Central memory CD4-positive, alpha-beta T cell (primary cell): ENCODE results near the gene KIRREL1.

ENCODE experiments used
- DNase-seq: peaks from one replicate; pipeline ENCODE4 v3.0.0; 2022

KIRREL1 gene

DNA sequence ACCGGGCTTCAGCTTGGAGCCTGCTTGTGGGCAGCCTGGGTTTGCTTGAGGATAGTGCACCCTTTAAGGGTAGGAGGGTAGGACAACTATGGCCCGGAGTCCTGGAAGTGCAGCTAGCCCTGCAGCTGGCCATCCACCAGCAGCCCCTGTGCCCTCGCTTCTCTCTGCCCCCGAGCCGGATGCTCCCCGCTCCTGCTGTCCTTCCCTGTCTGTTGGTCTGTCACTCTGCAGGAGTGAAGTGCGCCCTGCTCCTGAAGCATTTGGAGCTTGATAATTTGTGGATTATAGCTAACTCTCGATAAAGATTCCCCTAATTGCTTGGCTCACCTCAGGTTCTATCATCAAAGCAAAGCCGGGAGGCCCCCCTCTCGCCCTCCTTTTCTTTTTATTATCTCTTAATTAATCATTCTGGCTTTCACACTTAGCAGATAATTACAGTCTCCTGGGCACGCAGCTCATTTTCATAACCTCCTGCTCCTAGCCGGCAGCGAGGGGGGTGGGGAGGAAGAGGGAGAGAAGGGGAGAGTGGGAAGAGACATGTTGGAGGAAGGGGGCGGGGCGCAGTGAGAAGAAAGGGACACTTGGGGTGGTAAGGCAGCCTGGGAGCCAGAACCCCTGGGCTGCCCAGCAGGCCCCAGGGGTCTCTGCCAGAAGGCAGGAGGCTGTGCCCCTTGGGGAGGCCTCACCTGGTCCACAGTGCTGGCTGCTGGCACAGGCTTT lies 14.4 kb downstream of the KIRREL1 start:
- no peak for DNase-seq

DNA sequence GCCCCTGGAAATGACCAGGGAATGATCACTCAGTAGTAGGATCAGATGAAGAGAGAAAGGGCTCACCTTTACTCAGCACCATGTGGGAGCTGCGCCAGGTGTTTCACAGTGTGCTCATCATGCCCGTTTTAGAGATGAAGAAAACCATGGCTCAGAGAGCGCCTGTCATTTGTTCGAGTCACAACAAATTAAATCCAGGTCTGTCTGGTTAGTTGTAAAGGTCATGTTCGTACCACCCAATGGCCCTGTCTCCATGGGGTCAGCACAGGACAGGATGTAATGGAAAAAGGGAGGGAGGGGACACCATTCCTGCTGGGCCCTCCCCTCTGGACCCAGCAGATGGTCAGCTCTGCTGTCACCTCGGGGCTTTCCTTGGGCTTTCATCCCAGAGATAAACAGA lies 15.2 kb downstream of the KIRREL1 start:
- no peak for DNase-seq

GRCh38 chr1:158011714-158012113 lies 18.3 kb downstream of the KIRREL1 start:
- no peak for DNase-seq

- DNase-seq, result no peak
Observed at GRCh38 chr1:158013840-158014730, 20.6 kb downstream of the KIRREL1 start.

GRCh38 chr1:158014731-158015320 lies 21.4 kb downstream of the KIRREL1 start:
- DNase-seq, result no peak

- DNase-seq, result no peak
Observed at GRCh38 chr1:158016651-158017335, 23.3 kb downstream of the KIRREL1 start.

GRCh38 chr1:158017800-158018595 lies 24.6 kb downstream of the KIRREL1 start:
- no peak for DNase-seq

DNA sequence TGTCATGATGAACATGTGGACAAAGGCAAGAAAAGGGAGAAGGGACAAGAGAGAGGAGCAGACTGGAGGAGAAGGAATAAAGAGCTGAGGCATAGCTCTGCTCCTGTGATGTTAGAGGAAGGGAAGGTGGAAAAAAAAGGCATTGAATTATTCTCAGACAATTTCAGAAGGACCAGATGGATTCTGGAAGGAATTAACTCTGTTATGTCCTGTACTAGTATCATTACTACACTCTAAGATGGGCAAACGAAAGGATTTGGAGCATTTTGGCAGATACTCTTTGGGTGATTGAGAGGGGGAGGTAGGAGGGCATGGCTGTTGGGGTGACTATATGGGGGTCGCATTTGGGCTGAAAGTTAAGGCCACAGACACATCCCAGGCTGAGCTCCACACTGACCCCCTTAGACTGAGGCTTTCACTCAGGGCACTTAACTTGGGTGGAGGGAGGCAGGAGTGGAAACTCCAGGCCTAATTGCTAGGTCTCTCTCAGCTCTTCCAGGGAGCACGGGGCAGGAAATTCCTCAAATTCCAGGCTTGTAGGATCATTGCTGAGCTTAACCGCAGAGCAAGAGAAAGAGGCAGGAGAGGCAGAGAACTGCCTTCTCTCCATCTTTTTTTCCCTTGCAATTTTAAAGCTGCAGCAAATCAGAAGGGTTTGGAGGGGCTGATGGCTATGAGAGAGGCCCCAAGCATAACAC lies 25.9 kb downstream of the KIRREL1 start:
- no peak for DNase-seq

GRCh38 chr1:158020259-158020885 lies 26.9 kb downstream of the KIRREL1 start:
- DNase-seq, result no peak

- no peak for DNase-seq
Observed at GRCh38 chr1:158020886-158021620, 27.6 kb downstream of the KIRREL1 start.

DNA sequence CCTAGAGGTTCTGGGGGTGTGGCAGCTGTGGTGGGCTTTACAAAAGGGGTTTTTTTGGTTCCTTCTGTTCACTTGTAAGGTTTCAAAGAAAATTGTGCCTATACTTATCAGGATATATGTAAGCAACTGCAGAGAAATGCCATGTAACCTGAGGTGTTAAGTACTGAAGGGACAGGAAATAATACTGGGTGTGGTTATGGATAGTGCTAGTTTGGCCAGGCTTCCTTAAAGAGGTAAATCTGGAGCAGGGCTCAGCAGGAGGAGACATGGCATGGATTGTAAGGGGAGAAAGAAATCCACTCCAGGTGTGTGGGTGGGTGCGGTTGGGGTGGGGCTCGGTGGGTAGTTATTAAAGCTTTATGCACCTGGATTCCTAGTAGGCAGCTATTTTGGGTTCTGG lies 28.3 kb downstream of the KIRREL1 start:
- no peak for DNase-seq

DNA sequence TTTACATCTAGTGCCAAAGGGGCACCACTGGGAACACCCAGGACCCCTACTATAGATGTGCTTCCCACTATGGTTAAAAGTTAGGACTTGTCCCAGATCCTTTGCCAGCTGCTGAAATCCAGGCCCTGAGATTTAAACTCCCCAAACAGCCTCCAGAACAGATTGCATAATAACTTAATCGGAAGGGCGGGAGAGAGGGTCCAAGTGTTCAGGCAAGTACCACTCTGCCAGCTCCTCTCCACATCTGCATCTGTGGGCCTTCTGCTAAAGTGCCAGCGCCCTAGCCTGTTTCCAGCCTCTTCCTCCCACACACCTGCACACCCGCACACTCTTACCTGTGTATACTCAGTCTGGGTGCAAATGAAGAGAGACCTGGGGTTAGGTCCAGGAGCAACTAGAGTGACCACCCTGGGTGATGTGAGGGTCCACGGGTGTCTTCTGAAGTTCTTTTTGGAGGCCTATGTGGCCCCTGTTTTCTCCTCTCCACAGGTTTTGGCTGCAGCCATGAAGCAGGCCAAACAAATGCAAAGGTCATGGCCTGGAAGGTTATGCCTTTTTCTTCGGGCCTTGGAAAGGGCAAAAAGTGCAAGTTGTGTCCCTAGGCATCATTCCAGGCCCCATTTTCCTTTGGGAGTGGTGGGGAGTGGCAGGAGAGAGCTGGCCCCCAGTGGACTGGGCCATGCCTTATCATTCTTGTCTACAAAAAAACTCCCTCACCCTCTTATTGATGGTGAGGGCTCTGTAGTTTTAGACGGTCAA lies 29.3 kb downstream of the KIRREL1 start:
- DNase-seq, result no peak

DNA sequence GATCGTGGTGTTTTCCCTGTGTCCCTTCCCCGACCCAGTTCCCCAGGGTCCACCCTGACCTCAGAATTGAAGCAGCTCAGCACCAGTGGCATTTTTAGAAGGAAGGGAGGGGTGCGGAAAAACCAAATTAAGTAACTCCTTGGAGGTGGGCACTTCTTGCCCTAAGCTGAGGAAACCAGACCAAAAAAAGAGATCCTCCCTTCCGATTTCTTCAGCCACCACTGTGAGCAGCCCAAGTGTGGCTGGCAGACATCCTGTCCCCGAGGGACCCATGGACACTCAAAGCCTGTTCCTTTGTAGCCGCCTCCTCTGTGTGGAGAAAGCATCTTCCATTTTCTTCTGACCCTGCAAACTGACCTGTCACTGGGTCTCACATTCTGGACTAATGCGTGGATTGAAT lies 31.3 kb downstream of the KIRREL1 start:
- DNase-seq, result no peak

- DNase-seq, result no peak
Observed at GRCh38 chr1:158025576-158026230, 32.3 kb downstream of the KIRREL1 start.

- DNase-seq, result no peak
Observed at GRCh38 chr1:158026651-158027050, 33.2 kb downstream of the KIRREL1 start.

DNA sequence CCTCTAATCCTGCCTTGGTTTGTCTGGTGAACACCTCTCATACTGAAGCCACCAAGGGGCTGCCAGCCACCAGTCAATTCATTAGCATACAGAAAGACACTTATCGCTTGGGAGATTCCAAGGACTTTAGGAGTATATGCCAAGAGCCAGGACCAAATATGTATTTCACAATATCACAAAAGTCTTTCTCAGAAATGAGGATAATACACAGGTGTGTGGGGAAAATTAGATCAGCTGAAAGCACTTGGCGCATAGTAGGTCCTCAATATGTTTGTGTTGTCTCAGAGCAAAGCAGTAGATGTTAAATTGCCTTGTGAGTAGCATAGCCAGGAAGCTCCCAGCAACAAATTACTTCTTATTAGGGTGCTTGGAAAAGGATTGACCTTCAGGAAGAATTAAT lies 34.1 kb downstream of the KIRREL1 start:
- DNase-seq, result no peak

DNA sequence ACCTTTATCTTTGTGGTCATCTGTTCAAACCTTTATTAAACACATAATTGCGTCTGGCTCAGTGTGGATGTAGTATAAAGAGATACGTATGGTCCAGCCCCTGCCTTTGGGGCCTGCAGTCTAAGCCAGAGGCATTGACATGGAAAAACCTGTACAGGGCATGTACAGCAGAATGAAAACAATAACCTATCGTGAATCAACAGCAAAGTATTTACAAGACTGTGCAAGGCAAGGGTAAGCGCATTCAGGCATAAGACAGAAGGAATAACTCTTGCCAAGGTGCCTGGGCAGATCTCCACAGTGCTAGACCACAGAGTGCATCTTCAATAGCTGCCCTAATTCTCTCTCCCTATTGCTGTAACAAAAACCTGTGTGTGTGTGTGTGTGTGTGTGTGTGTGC lies 35.5 kb downstream of the KIRREL1 start:
- no peak for DNase-seq

- DNase-seq, result no peak
Observed at GRCh38 chr1:158035014-158035413, 41.6 kb downstream of the KIRREL1 start.

DNA sequence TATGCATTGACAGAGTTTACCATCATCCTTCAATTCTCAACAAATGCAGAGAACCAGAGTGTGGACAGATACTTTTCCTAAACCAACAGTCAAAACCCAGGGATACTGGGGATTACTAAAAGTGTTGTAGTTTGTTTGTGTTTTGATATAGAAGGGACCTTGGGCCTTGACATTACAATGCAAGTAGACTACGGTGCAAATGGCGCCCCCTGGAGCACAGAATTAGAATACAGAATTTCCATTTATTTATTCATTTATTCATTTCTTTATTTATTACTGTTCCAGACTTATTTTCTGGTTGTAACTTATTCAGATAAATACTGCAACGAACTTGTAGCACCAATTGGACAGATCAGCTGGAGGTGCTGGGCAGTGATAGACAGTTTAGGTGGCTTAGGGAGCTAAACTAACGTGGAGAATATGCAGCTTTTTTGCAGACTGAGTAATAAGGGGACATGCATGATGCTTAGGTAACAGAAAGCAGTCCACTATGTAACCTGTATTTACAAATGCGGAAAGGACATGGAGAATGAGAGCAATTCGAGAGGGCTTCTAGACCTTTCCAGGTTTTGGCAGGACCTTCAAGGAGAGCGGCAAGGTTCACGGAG lies 42.6 kb downstream of the KIRREL1 start:
- DNase-seq, result no peak
